NB4 (cell line): ENCODE data around the gene CTDSP2.

Experiments
- POLR2A ChIP-seq: IDR thresholded peaks from 2 replicates; pipeline ENCODE4 v1.6.1; 2011; ENCODE audit warnings: mild to moderate bottlenecking; ENCODE audit not compliant: insufficient read length; ENCODE audit errors: extremely low read depth
- TF ChIP-seq, protein P1 (sequence below): IDR thresholded peaks from one replicate; pipeline ENCODE4 v1.5.1; 2012; ENCODE audit warnings: low read depth, low read length
- TF ChIP-seq, protein P2 (sequence below): IDR thresholded peaks from 2 replicates; pipeline ENCODE4 v1.6.1; 2011; ENCODE audit warnings: low read depth, low read length

DNA sequence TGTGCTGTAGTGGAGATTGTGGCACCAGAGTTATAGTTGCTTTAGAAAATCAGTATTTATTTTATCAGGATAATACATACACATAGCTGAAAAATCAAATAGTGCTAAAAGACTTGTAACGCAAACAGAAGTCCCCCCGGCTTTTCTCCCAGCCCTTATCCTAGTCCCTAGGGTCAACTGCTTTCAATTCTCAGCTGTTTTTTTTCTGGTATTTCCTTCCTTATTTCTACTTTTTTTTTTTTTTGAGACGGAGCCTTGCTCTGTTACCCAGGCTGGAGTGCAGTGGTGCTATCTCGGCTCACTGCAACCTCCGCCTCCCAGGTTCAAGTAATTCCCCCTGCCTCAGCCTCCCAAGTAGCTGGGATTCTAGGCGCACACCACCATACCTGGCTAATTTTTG, 8.4 kb upstream of the CTDSP2 start:
- TF ChIP-seq, protein P1, sequence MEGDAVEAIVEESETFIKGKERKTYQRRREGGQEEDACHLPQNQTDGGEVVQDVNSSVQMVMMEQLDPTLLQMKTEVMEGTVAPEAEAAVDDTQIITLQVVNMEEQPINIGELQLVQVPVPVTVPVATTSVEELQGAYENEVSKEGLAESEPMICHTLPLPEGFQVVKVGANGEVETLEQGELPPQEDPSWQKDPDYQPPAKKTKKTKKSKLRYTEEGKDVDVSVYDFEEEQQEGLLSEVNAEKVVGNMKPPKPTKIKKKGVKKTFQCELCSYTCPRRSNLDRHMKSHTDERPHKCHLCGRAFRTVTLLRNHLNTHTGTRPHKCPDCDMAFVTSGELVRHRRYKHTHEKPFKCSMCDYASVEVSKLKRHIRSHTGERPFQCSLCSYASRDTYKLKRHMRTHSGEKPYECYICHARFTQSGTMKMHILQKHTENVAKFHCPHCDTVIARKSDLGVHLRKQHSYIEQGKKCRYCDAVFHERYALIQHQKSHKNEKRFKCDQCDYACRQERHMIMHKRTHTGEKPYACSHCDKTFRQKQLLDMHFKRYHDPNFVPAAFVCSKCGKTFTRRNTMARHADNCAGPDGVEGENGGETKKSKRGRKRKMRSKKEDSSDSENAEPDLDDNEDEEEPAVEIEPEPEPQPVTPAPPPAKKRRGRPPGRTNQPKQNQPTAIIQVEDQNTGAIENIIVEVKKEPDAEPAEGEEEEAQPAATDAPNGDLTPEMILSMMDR = no peak
- TF ChIP-seq, protein P2, sequence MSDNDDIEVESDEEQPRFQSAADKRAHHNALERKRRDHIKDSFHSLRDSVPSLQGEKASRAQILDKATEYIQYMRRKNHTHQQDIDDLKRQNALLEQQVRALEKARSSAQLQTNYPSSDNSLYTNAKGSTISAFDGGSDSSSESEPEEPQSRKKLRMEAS = no peak
- no peak for TF ChIP-seq POLR2A
